GM18507 (cell line): ENCODE results near the gene PPP1R14B.

Experiments
- DNase-seq: peaks from one replicate; pipeline ENCODE4 v3.0.0; 2011; ENCODE audit warnings: low read depth; ENCODE audit not compliant: insufficient read length; ENCODE audit errors: extremely low spot score
- FAIRE-seq: peaks from 2 replicates; lab custom pipeline; 2011; peaks lifted over from hg19 to GRCh38; lab: Jason Lieb, UNC

PPP1R14B gene

GRCh38 chr11:64235437-64236161 is 11.1 kb downstream of the PPP1R14B start:
- FAIRE-seq (no peak), DNase-seq (no peak)

- FAIRE-seq (peak; percentile 39), DNase-seq (no peak)
Observed at GRCh38 chr11:64234647-64235379, 11.9 kb downstream of the PPP1R14B start.

- DNase-seq = no peak
- FAIRE-seq = peak; percentile 21
Observed at GRCh38 chr11:64233913-64234586, 12.7 kb downstream of the PPP1R14B start, which contains the start of gene VEGFB. VEGFB (plus strand) TSS chr11:64234584; CDS start chr11:64234834, 250 bp downstream.

- DNase-seq = no peak
- no peak for FAIRE-seq
Observed at GRCh38 chr11:64232967-64233315, 13.8 kb downstream of the PPP1R14B start.

GRCh38 chr11:64232182-64232966 is 14.4 kb downstream of the PPP1R14B start:
- DNase-seq = no peak
- FAIRE-seq = no peak

GRCh38 chr11:64231546-64231945 is 15.2 kb downstream of the PPP1R14B start:
- FAIRE-seq = no peak
- no peak for DNase-seq

GRCh38 chr11:64230985-64231365 is 15.8 kb downstream of the PPP1R14B start:
- FAIRE-seq = no peak

GRCh38 chr11:64230171-64230984 is 16.4 kb downstream of the PPP1R14B start, which contains the start of gene DNAJC4:
DNAJC4 (plus strand) TSS chr11:64230548; CDS start chr11:64230855, 307 bp downstream.
- peak; percentile 79 for FAIRE-seq

More at GRCh38 chr11:64230985-64231365, 15.8 kb downstream of the PPP1R14B start:
- no peak for DNase-seq

GRCh38 chr11:64229744-64230170 is 17.0 kb downstream of the PPP1R14B start:
- no peak for FAIRE-seq
- DNase-seq = no peak

More at GRCh38 chr11:64230171-64230984, 16.4 kb downstream of the PPP1R14B start, which contains the start of gene DNAJC4:
- DNase-seq = peak; percentile 74

GRCh38 chr11:64229090-64229743 is 17.5 kb downstream of the PPP1R14B start:
- no peak for DNase-seq
- no peak for FAIRE-seq

- DNase-seq = no peak
- FAIRE-seq = no peak
Observed at GRCh38 chr11:64227405-64227956, 19.3 kb downstream of the PPP1R14B start.

GRCh38 chr11:64226507-64227051 is 20.2 kb downstream of the PPP1R14B start:
- FAIRE-seq (peak; percentile 60), DNase-seq (no peak)

- peak; percentile 84 for FAIRE-seq
- peak; percentile 88 for DNase-seq
Observed at GRCh38 chr11:64225608-64226506, 20.9 kb downstream of the PPP1R14B start, which contains the start of the genes NUDT22 and TRPT1. NUDT22 (plus strand) TSS chr11:64226274; CDS start chr11:64226653, 379 bp downstream. TRPT1 (minus strand) TSS chr11:64226186; CDS start chr11:64225860, 326 bp downstream.

- DNase-seq (no peak), FAIRE-seq (no peak)
Observed at GRCh38 chr11:64224891-64225607, 21.7 kb downstream of the PPP1R14B start.

GRCh38 chr11:64224151-64224890 is 22.4 kb downstream of the PPP1R14B start:
- FAIRE-seq = no peak

More at GRCh38 chr11:64224151-64224890, 22.4 kb downstream of the PPP1R14B start:
- no peak for DNase-seq
